DOHH2 (cell line): ENCODE results near the gene CARD8.

ENCODE experiments used
- H3F3A ChIP-seq: fragments of 200-600 bp; sonication (generic), shearing (Covaris generic); 2 replicates; pipeline ENCODE4 v1.6.0; 2016; ENCODE audit warnings: antibody characterized with exemption, mild to moderate bottlenecking; ENCODE audit not compliant: control insufficient read depth, insufficient read depth
- H3K27ac ChIP-seq: fragments of 200-600 bp; sonication (generic); 2 replicates; pipeline ENCODE4 v1.5.1; 2014; ENCODE audit warnings: low read depth, mild to moderate bottlenecking, low read length, moderate library complexity
- H3K27me3 ChIP-seq: fragments of 200-600 bp; sonication (generic); 2 replicates; pipeline ENCODE4 v1.6.1; 2014; ENCODE audit warnings: mild to moderate bottlenecking, low read length, mixed read lengths; ENCODE audit not compliant: control insufficient read depth
- H3K36me3 ChIP-seq: fragments of 200-600 bp; sonication (generic); 2 replicates; pipeline ENCODE4 v1.6.1; 2014; ENCODE audit warnings: mild to moderate bottlenecking, low read length, moderate library complexity, mixed read lengths; ENCODE audit not compliant: control insufficient read depth
- H3K4me1 ChIP-seq: fragments of 200-600 bp; sonication (generic); 2 replicates; pipeline ENCODE4 v1.6.1; 2014; ENCODE audit warnings: mild to moderate bottlenecking, low read length, mixed read lengths; ENCODE audit not compliant: control insufficient read depth
- H3K4me2 ChIP-seq: fragments of 200-600 bp; sonication (generic); 2 replicates; pipeline ENCODE4 v1.6.0; 2014; ENCODE audit warnings: mild to moderate bottlenecking, low read length, moderate library complexity
- H3K4me3 ChIP-seq: fragments of 200-600 bp; sonication (generic); 2 replicates; pipeline ENCODE4 v1.5.1; 2014; ENCODE audit warnings: mild to moderate bottlenecking, low read length, mixed read lengths
- H3K79me2 ChIP-seq: fragments of 200-600 bp; sonication (generic); 2 replicates; pipeline ENCODE4 v1.6.1; 2014; ENCODE audit warnings: mild to moderate bottlenecking, low read length, mixed read lengths; ENCODE audit not compliant: control insufficient read depth
- H3K9me2 ChIP-seq: fragments of 200-600 bp; sonication (generic); replicated peaks from 2 replicates; pipeline ENCODE4 v1.6.1; 2014; ENCODE audit warnings: mild to moderate bottlenecking, low read length, mixed read lengths; ENCODE audit not compliant: control insufficient read depth
- H3K9me3 ChIP-seq: fragments of 200-600 bp; sonication (generic); 2 replicates; pipeline ENCODE4 v1.6.1; 2014; ENCODE audit warnings: antibody characterized with exemption, low read length, mixed read lengths; ENCODE audit not compliant: control insufficient read depth, insufficient read depth
- H4K20me1 ChIP-seq: fragments of 200-600 bp; sonication (generic); 2 replicates; pipeline ENCODE4 v1.6.0; 2014; ENCODE audit warnings: low read depth, mild to moderate bottlenecking, antibody characterized with exemption, low read length, moderate library complexity; ENCODE audit not compliant: control insufficient read depth, insufficient read depth
- EZH2phosphoT487 ChIP-seq: fragments of 200-600 bp; sonication (generic); IDR thresholded peaks from 2 replicates; pipeline ENCODE4 v1.6.1; 2017; ENCODE audit warnings: borderline replicate concordance, mild to moderate bottlenecking, antibody characterized with exemption, low read length, moderate library complexity, mixed read lengths
- TF ChIP-seq, protein P1 (sequence below): fragments of 200-600 bp; sonication (generic); IDR thresholded peaks from one replicate; pipeline ENCODE4 v1.5.1; 2014; ENCODE audit warnings: antibody characterized with exemption, mild to moderate bottlenecking, low read depth, low read length; ENCODE audit not compliant: poor library complexity, severe bottlenecking

CARD8 gene

DNA sequence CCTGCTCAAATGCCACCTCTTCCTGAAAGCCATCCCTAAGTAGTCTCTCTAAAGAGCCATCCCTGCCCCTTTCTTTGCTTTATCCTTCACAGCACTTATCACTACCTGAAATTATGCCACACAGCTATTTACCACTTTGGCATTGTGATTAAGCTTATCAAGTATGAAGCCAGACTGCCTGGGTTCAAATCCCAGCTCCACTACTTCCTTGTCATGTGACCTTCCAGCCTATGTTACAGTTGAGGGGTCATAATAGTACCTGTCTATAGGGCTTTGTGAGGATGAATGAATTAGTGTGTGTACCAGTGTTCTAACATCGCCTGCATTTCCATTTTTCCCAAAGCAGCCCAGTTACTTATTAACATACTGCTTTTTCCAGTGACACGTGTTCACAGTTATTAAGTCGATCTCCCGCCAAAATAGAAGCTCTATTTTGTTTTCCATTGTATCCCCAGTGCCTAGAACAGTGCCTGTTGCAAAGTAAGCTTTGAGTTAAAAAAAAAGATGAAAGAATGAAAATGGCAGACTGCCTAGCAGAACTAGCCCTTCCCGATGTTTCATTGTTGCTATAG is 52.4 kb downstream of the CARD8 start:
- TF ChIP-seq, protein P1, sequence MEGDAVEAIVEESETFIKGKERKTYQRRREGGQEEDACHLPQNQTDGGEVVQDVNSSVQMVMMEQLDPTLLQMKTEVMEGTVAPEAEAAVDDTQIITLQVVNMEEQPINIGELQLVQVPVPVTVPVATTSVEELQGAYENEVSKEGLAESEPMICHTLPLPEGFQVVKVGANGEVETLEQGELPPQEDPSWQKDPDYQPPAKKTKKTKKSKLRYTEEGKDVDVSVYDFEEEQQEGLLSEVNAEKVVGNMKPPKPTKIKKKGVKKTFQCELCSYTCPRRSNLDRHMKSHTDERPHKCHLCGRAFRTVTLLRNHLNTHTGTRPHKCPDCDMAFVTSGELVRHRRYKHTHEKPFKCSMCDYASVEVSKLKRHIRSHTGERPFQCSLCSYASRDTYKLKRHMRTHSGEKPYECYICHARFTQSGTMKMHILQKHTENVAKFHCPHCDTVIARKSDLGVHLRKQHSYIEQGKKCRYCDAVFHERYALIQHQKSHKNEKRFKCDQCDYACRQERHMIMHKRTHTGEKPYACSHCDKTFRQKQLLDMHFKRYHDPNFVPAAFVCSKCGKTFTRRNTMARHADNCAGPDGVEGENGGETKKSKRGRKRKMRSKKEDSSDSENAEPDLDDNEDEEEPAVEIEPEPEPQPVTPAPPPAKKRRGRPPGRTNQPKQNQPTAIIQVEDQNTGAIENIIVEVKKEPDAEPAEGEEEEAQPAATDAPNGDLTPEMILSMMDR: no peak
- TF ChIP-seq EZH2phosphoT487: no peak
- Histone ChIP-seq H3K4me1 (peaks cover 22% of the 10 kb centered on the region), H3K9me2 (no peaks in the 10 kb centered on the region), H3K27me3 (no peaks in the 10 kb centered on the region), H4K20me1 (no peaks in the 10 kb centered on the region), H3F3A (peaks cover 9% of the 10 kb centered on the region), H3K4me2 (peak overlapping the region; percentile 85), H3K4me3 (peak overlapping the region; percentile 83), H3K79me2 (peaks cover 29% of the 10 kb centered on the region), H3K36me3 (peaks cover 14% of the 10 kb centered on the region), H3K27ac (peak overlapping the region; percentile 56), H3K9me3 (no peaks in the 10 kb centered on the region)

DNA sequence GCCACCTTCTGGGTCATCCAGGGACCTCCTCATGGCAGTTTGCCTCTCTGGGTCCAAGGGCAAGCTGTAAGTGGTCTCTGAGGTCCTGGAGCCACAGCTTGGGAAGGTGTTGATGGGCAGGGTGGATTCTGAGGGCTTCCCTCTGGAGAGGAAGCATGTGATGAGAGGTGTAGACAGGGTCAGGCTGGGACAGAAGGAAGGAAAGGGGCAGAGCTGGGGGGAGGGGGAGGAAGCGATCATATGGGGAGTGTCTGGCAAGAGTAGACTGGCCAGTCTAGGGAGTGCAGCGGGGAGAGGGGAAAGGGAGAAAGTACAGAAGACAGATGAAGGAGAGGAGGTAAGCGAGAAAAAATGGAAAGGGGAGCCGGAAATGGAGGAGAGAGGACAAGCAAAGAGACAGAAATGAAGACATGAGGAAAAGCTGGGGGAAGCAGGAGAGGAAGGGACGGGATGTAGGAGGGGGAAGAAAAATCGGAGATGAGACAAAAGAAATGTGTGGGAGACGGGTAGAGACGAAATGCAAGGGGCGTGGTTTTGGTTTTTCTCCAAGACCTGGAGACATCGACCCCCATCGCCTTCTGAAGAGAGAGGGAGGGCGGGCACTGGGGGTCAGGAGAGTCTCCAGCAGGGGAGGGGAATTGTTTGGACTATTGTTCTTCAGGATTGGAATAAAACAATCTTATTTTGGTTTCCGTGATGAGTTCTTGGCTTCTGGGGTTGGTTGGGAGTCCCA is 58.6 kb downstream of the CARD8 start:
- H3K36me3 ChIP-seq: no peaks in the 10 kb centered on the region
- H3K79me2 ChIP-seq: no peaks in the 10 kb centered on the region
- H3F3A ChIP-seq: peaks cover 4% of the 10 kb centered on the region; the same call in 1 of the 2 replicates
- H3K4me2 ChIP-seq: no peak overlapping the region
- H3K9me3 ChIP-seq: no peaks in the 10 kb centered on the region
- no peaks in the 10 kb centered on the region for H3K9me2 ChIP-seq
- H3K4me1 ChIP-seq: peaks cover 3% of the 10 kb centered on the region; the same call in 1 of the 2 replicates
- H3K27ac ChIP-seq: no peak overlapping the region
- TF ChIP-seq, protein P1: no peak
- TF ChIP-seq EZH2phosphoT487: no peak
- no peaks in the 10 kb centered on the region for H3K27me3 ChIP-seq
- H4K20me1 ChIP-seq: no peaks in the 10 kb centered on the region
- no peak overlapping the region for H3K4me3 ChIP-seq

DNA sequence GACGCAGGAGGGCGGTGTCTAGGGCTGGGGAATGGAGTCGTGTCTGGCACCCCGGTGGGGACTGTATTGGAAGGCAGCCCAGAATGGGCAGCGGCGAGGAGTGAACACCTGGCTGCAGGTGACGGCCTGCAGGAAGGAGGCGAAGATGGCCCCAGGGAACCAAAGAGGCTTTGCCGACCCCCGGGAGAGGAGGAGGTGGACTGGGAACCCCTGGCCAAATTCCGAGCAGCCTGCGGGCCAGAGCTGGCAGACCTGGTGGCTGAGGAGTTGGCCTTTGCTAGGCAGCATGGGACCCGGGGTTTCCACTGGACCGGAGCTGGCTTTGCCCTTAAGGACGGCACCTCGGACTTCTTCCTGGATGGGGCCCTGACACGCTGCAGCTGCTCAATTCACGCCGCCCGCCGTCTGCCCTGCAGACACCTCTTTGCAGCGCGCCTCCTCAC is 59.4 kb downstream of the CARD8 start:
- TF ChIP-seq, protein P1: no peak
- no peak for TF ChIP-seq EZH2phosphoT487
- H4K20me1 ChIP-seq: no peaks in the 10 kb centered on the region
- no peaks in the 10 kb centered on the region for H3K9me2 ChIP-seq
- H3K27me3 ChIP-seq: no peaks in the 10 kb centered on the region
- H3K4me3 ChIP-seq: no peak overlapping the region
- peaks cover 3% of the 10 kb centered on the region; the same call in 1 of the 2 replicates for H3K4me1 ChIP-seq
- no peaks in the 10 kb centered on the region for H3K9me3 ChIP-seq
- no peaks in the 10 kb centered on the region for H3K79me2 ChIP-seq
- no peaks in the 10 kb centered on the region for H3K36me3 ChIP-seq
- peaks cover 4% of the 10 kb centered on the region; the same call in 1 of the 2 replicates for H3F3A ChIP-seq
- H3K27ac ChIP-seq: no peak overlapping the region
- no peak overlapping the region for H3K4me2 ChIP-seq
